NCI-H2196 treated with DMSO at 0.1 percent for 48 hours (cell line): ENCODE results near the gene LRP1B.

Experiments used
- DNase-seq: peaks from one replicate; lab custom pipeline; 2025; ENCODE audit not compliant: unreplicated experiment; lab: John Stamatoyannopoulos, UW

LRP1B gene

GRCh38 chr2:141704541-141704940 is 426.3 kb downstream of the LRP1B start:
- DNase-seq, result no peak

GRCh38 chr2:141703501-141703900 is 427.3 kb downstream of the LRP1B start:
- DNase-seq, result no peak

- DNase-seq, result no peak
Observed at GRCh38 chr2:141701618-141702017, 429.2 kb downstream of the LRP1B start.

- no peak for DNase-seq
Observed at GRCh38 chr2:141699573-141699972, 431.2 kb downstream of the LRP1B start.

GRCh38 chr2:141698500-141698899 is 432.3 kb downstream of the LRP1B start:
- DNase-seq, result no peak

GRCh38 chr2:141697035-141697434 is 433.8 kb downstream of the LRP1B start:
- DNase-seq, result no peak

GRCh38 chr2:141694180-141694579 is 436.6 kb downstream of the LRP1B start:
- DNase-seq, result no peak

GRCh38 chr2:141692829-141693228 is 438.0 kb downstream of the LRP1B start:
- no peak for DNase-seq

- DNase-seq, result no peak
Observed at GRCh38 chr2:141676139-141676538, 454.7 kb downstream of the LRP1B start.

- DNase-seq, result no peak
Observed at GRCh38 chr2:141666191-141666590, 464.6 kb downstream of the LRP1B start.

- no peak for DNase-seq
Observed at GRCh38 chr2:141660232-141660631, 470.6 kb downstream of the LRP1B start.

- DNase-seq, result no peak
Observed at GRCh38 chr2:141654311-141654710, 476.5 kb downstream of the LRP1B start.

- DNase-seq, result no peak
Observed at GRCh38 chr2:141653184-141653583, 477.6 kb downstream of the LRP1B start.

- no peak for DNase-seq
Observed at GRCh38 chr2:141652308-141652707, 478.5 kb downstream of the LRP1B start.

- DNase-seq, result no peak
Observed at GRCh38 chr2:141647353-141647752, 483.5 kb downstream of the LRP1B start.

GRCh38 chr2:141641462-141641861 is 489.4 kb downstream of the LRP1B start:
- no peak for DNase-seq

- DNase-seq, result no peak
Observed at GRCh38 chr2:141639809-141640208, 491.0 kb downstream of the LRP1B start.

- DNase-seq, result no peak
Observed at GRCh38 chr2:141633132-141633531, 497.7 kb downstream of the LRP1B start.

GRCh38 chr2:141630407-141630930 is 500.3 kb downstream of the LRP1B start:
- DNase-seq, result no peak

- no peak for DNase-seq
Observed at GRCh38 chr2:141620372-141620771, 510.4 kb downstream of the LRP1B start.

GRCh38 chr2:141618457-141618856 is 512.4 kb downstream of the LRP1B start:
- DNase-seq, result no peak

- DNase-seq, result no peak
Observed at GRCh38 chr2:141611981-141612380, 518.8 kb downstream of the LRP1B start.

- no peak for DNase-seq
Observed at GRCh38 chr2:141611176-141611571, 519.6 kb downstream of the LRP1B start.
